K562 (cell line): Measurements from ENCODE around the gene MED19. TPM values are rescaled to one million over a fixed set of nuclear protein-coding genes. Genes with fewer than 3 reads are reported as not detected.

Experiments used
- ATAC-seq: fragments of 200-7000 bp; cut with Tn5 transposase; 3 replicates; pipeline ENCODE4 v1.9.1; 2020; ENCODE audit warnings: moderate library complexity
- BruUV-seq: library from RNA; stranded (reverse); fragments of 400-500 nt; replicated peaks from 2 replicates; lab custom pipeline; 2021; lab: Mats Ljungman, UMichigan
- CTCF ChIA-PET: fragments of 300-600 bp; formaldehyde crosslinking; extraction: SDS; loops from one replicate; lab custom pipeline; 2021; ENCODE audit warnings: low intra/inter-chr PET ratio; lab: Yijun Ruan, JAX
- POLR2A ChIA-PET: fragments of 300-600, 350-650 bp; sonication (Branson Sonifier 250); formaldehyde crosslinking; extraction: SDS; loops from one replicate; lab custom pipeline; 2021; ENCODE audit warnings: antibody characterized with exemption, inconsistent platforms; lab: Yijun Ruan, JAX
- DNase-seq, 4 experiments: peaks; one replicate each; pipeline versions ENCODE4 v3.0.0 to v3.0.0-alpha.2; 2011 to 2018; ENCODE audit warnings: low spot score in 3 of 4, mixed read lengths in 3 of 4; ENCODE audit errors: extremely low read depth in 1 of 4
- FAIRE-seq: peaks from 2 replicates; lab custom pipeline; 2011; peaks lifted over from hg19 to GRCh38; lab: Jason Lieb, UNC
- H2AFZ ChIP-seq: 2 replicates; pipeline ENCODE4 v1.6.0; 2011; ENCODE audit warnings: low read depth, low read length, control low read depth, inconsistent platforms
- H3K27ac ChIP-seq: fragments of 200-600 bp; 3 replicates; pipeline ENCODE4 v1.8.0; 2011; ENCODE audit warnings: low read depth, mild to moderate bottlenecking, control low read depth, inconsistent platforms, low read length, moderate library complexity, mixed read lengths; ENCODE audit errors: extremely low read depth
- H3K27me3 ChIP-seq, 2 experiments: fragments of 300-600 bp in 1 of 2; 2 replicates in 1 of 2; 3 replicates in 1 of 2; pipeline versions ENCODE4 v1.6.0 to v1.8.0; 2011; ENCODE audit warnings: inconsistent platforms in 2 of 2, low read length in 2 of 2, mild to moderate bottlenecking in 1 of 2, mixed read lengths in 1 of 2, moderate library complexity in 1 of 2; ENCODE audit not compliant: control insufficient read depth in 2 of 2, insufficient read depth in 2 of 2
- H3K36me3 ChIP-seq: fragments of 300-600 bp; 3 replicates; pipeline ENCODE4 v1.8.0; 2011; ENCODE audit warnings: mild to moderate bottlenecking, low read length, inconsistent platforms; ENCODE audit not compliant: control insufficient read depth, insufficient read depth
- H3K4me1 ChIP-seq, 2 experiments: fragments of 200-600 bp in 1 of 2; replicated peaks in 1 of 2; 2 replicates in 1 of 2; 3 replicates in 1 of 2; pipeline versions ENCODE4 v1.5.1 to v1.8.0; 2011; ENCODE audit warnings: inconsistent platforms in 2 of 2, low read length in 2 of 2, mild to moderate bottlenecking in 1 of 2, mixed read lengths in 1 of 2, moderate library complexity in 1 of 2; ENCODE audit not compliant: control insufficient read depth in 2 of 2, insufficient read depth in 2 of 2
- H3K4me2 ChIP-seq: 2 replicates; pipeline ENCODE4 v1.6.1; 2011; ENCODE audit warnings: low read length, control low read depth, inconsistent platforms, mixed read lengths; ENCODE audit not compliant: insufficient read depth
- H3K4me3 ChIP-seq: fragments of 200-600 bp; sonication (generic), shearing (Covaris generic); 2 replicates; pipeline ENCODE4 v1.5.1; 2016; ENCODE audit warnings: control low read depth, inconsistent platforms
- H3K79me2 ChIP-seq: fragments of 200-600 bp; 3 replicates; pipeline ENCODE4 v1.8.0; 2011; ENCODE audit warnings: low read length, inconsistent platforms; ENCODE audit not compliant: control insufficient read depth, insufficient read depth
- H3K9ac ChIP-seq, 2 experiments: 2 replicates each; pipeline versions ENCODE4 v1.6.0 to v1.6.1; 2011; ENCODE audit warnings: low read depth in 2 of 2, low read length in 2 of 2, control low read depth in 1 of 2, inconsistent platforms in 1 of 2, mild to moderate bottlenecking in 1 of 2, mixed read lengths in 1 of 2; ENCODE audit not compliant: insufficient read depth in 1 of 2
- H3K9me1 ChIP-seq: one replicate; pipeline ENCODE4 v1.6.0; 2011; ENCODE audit warnings: inconsistent platforms, mild to moderate bottlenecking, low read length, moderate library complexity; ENCODE audit not compliant: control insufficient read depth, insufficient read depth
- H3K9me3 ChIP-seq: replicated peaks from 2 replicates; pipeline ENCODE4 v1.5.1; 2011; ENCODE audit warnings: low read depth, low read length, inconsistent platforms; ENCODE audit not compliant: control insufficient read depth, insufficient read depth
- H4K20me1 ChIP-seq: replicated peaks from 2 replicates; pipeline ENCODE4 v1.6.1; 2011; ENCODE audit warnings: low read length, inconsistent platforms, mixed read lengths; ENCODE audit not compliant: control insufficient read depth, insufficient read depth
- CREB1 ChIP-seq, 2 experiments: sonication (generic) in 1 of 2; formaldehyde crosslinking in 1 of 2; IDR thresholded peaks; 2 replicates each; pipeline versions ENCODE4 v1.6.1 to v1.8.0; 2012 to 2022; ENCODE audit warnings: inconsistent platforms in 1 of 2, mild to moderate bottlenecking in 1 of 2, missing genetic modification reagents in 1 of 2, moderate library complexity in 1 of 2
- FOXJ2 ChIP-seq: fragments of 200-800 bp; sonication (Bioruptor generic); IDR thresholded peaks from 2 replicates; pipeline ENCODE4 v1.6.1; 2016; ENCODE audit warnings: missing genetic modification characterization, missing compliant biosample characterization
- FOXJ3 ChIP-seq: sonication (generic); formaldehyde crosslinking; IDR thresholded peaks from 2 replicates; pipeline ENCODE4 v1.4.0; 2020; ENCODE audit warnings: mild to moderate bottlenecking, missing genetic modification reagents
- HMG20A ChIP-seq: fragments of 450-650 bp; formaldehyde crosslinking; conservative IDR thresholded peaks from 2 replicates; pipeline ENCODE4 v1.4.0; 2020; ENCODE audit warnings: mild to moderate bottlenecking, mixed read lengths
- NBN ChIP-seq: fragments of 450-650 bp; IDR thresholded peaks from 2 replicates; pipeline ENCODE4 v1.6.1; 2016; ENCODE audit warnings: low read depth, mild to moderate bottlenecking
- POLR2A ChIP-seq: fragments of 450-650 bp; conservative IDR thresholded peaks from 2 replicates; pipeline ENCODE4 v1.6.1; 2016
- POLR2G ChIP-seq: fragments of 200-400 bp; formaldehyde crosslinking; IDR thresholded peaks from 2 replicates; pipeline ENCODE4 v1.6.1; 2017; ENCODE audit warnings: low read depth, mild to moderate bottlenecking, antibody characterized with exemption, low read length, moderate library complexity
- RBM22 ChIP-seq: fragments of 200-400 bp; formaldehyde crosslinking; IDR thresholded peaks from 2 replicates; pipeline ENCODE4 v1.6.1; 2018; ENCODE audit warnings: low read length, low read depth; ENCODE audit not compliant: poor library complexity, severe bottlenecking
- RHOXF2B ChIP-seq: fragments of 250-450 bp; sonication (Bioruptor Pico); conservative IDR thresholded peaks from 2 replicates; pipeline ENCODE4 v1.5.1; 2021
- SPI1 ChIP-seq: IDR thresholded peaks from 2 replicates; pipeline ENCODE4 v1.6.1; 2011; ENCODE audit warnings: low read depth, low read length, control low read depth, borderline replicate concordance
- TFAM ChIP-seq: fragments of 250-450 bp; sonication (Bioruptor Pico); conservative IDR thresholded peaks from 2 replicates; pipeline ENCODE4 v1.5.0; 2021; ENCODE audit warnings: mild to moderate bottlenecking, moderate library complexity
- ZC3H11A ChIP-seq: IDR thresholded peaks from 2 replicates; pipeline ENCODE4 v1.6.1; 2012; ENCODE audit warnings: low read depth, low read length, improper control_type of control experiment
- WGBS: fragments of 100-300 bp; shearing (Covaris generic); methylation state at CpG from one replicate; pipeline ENCODE4 v1.1.6; 2016; ENCODE audit warnings: low coverage, mixed read lengths; ENCODE audit not compliant: insufficient coverage; ENCODE audit errors: missing lambda C conversion rate; 5-methylcytosine and 5-hydroxymethylcytosine counted together
- in situ Hi-C: fragments of 300-500 bp; cut with MboI; formaldehyde crosslinking; loops from 4 replicates; pipeline ENCODE4 v1.15.0; 2018; ENCODE audit warnings: inconsistent platforms, mixed read lengths
- intact Hi-C: fragments of 100-400 bp; cut with micrococcal nuclease; formaldehyde crosslinking; loops from 2 replicates; pipeline ENCODE4 v1.14.2; 2022
- polyA plus RNA-seq, 8 experiments: library from polyadenylated mRNA; depleted of rRNA in 4 of 8; stranded (reverse) in 5 of 8; unstranded in 3 of 8; fragments of >200 nt; fragmentation: Nextera tagmentation in 2 of 8; fragmentation: Illumina TruSeq in 1 of 8; extraction: Ambion mirVana in 2 of 8; extraction: Trizol in 1 of 8; gene quantifications; 2 replicates each; pipeline versions ENCODE4 v1.2.1 to v1.2.3, GENCODE V29; 2011 to 2014; ENCODE audit warnings: inconsistent platforms in 1 of 8, missing spikeins in 1 of 8
- total RNA-seq, 7 experiments: library from RNA; depleted of rRNA in 6 of 7; stranded (reverse); fragments of >200 nt in 6 of 7; fragmentation: Illumina TruSeq in 2 of 7; extraction: Trizol in 2 of 7; gene quantifications; 2 replicates each; pipeline versions ENCODE4 v1.2.1 to v1.2.3, GENCODE V29; 2011 to 2021; ENCODE audit warnings: low replicate concordance in 1 of 7
- TF ChIP-seq, protein P1 (sequence below): fragments of 450-650 bp; IDR thresholded peaks from 2 replicates; pipeline ENCODE4 v1.6.1; 2018; ENCODE audit warnings: mild to moderate bottlenecking, low read depth; ENCODE audit not compliant: partially characterized antibody
- TF ChIP-seq, protein P2 (sequence below): fragments of 250-450 bp; sonication (Bioruptor Pico); IDR thresholded peaks from 2 replicates; pipeline ENCODE4 v1.8.0; 2021; ENCODE audit warnings: moderate library complexity, mild to moderate bottlenecking, inconsistent platforms
- TF ChIP-seq, protein P3 (sequence below), 3 experiments: IDR thresholded peaks in 2 of 3; conservative IDR thresholded peaks in 1 of 3; 2 replicates each; pipeline ENCODE4 v1.5.1; 2011 to 2012; ENCODE audit warnings: low read length in 3 of 3, mild to moderate bottlenecking in 3 of 3, control low read depth in 2 of 3, improper control_type of control experiment in 1 of 3, inconsistent platforms in 1 of 3, low read depth in 1 of 3, mixed read lengths in 1 of 3, moderate library complexity in 1 of 3; ENCODE audit not compliant: insufficient read depth in 2 of 3
- TF ChIP-seq, protein P4 (sequence below), 2 experiments: fragments of 450-650 bp; IDR thresholded peaks; 2 replicates each; pipeline ENCODE4 v1.6.1; 2016

The MED19 gene
- total and polyA plus RNA-seq, 9 of the 15 experiments (the other 6 are each of a cell fraction or from before 2014, with no cell fraction given): 7.3 to 23.5 (median 15.0) TPM

- Histone ChIP-seq H3K4me3 (peak overlapping the region; percentile 76), H3K4me2 (peak overlapping the region; percentile 98), H3K9me1 (no peaks in the 10 kb centered on the region), H3K36me3 (peaks cover 34% of the 10 kb centered on the region; the same call in 2 of the 3 replicates), H3K9me3 (no peaks in the 10 kb centered on the region), H3K27me3 (no peaks in the 10 kb centered on the region), H4K20me1 (no peaks in the 10 kb centered on the region), H2AFZ (peak overlapping the region; percentile 87), H3K9ac (peak overlapping the region; percentile 88 to 89), H3K79me2 (peaks cover 23% of the 10 kb centered on the region), H3K4me1 (peaks cover 2 to 11% of the 10 kb centered on the region in 2 experiments; a peak in 3 of 5 replicates), H3K27ac (peak overlapping the region; percentile 74)
- intact Hi-C loops: no loop called here
- CTCF ChIA-PET: interaction anchor here (1.0 kb wide), 1 partner anchor 199 kb away, joined by 4 read pairs; no protein-coding TSS in a partner anchor
- DNase-seq (no peak), FAIRE-seq (no peak), ATAC-seq (0 out of 3 replicates have a peak, but pooled peaks have one; percentile 3)
- in situ Hi-C loops: loop anchor here (25.0 kb wide), 1 partner anchor 854 kb away; the partner anchor contains the start of gene OR5B21
- TSS peak; percentile 83 for BruUV-seq
- POLR2A ChIA-PET: interaction anchor here (0.7 to 1.7 kb wide), 2 partner anchors 9 to 173 kb away, joined by 3 to 6 read pairs; no protein-coding TSS in a partner anchor
- 2% methylated on average over 8 of the region's 8 CpGs for WGBS
- TF ChIP-seq ZC3H11A (no peak), RHOXF2B (CRISPR knock-in tag) (no peak), FOXJ3 (CRISPR knock-in tag) (no peak), TFAM (CRISPR knock-in tag) (no peak), RBM22 (no peak), POLR2G (no peak), CREB1 (IDR thresholded peaks at IDR 0.05) (no peak), CREB1 (CRISPR knock-in tag; IDR thresholded peaks at IDR 0.05) (no peak), SPI1 (peak; percentile 47; the same call in 1 of the 2 replicates), HMG20A (CRISPR knock-in tag) (no peak), FOXJ2 (tag) (0 out of 2 replicates have a peak, but pooled peaks have one; percentile 25), POLR2A (no peak), NBN (no peak)
- TF ChIP-seq, protein P1, sequence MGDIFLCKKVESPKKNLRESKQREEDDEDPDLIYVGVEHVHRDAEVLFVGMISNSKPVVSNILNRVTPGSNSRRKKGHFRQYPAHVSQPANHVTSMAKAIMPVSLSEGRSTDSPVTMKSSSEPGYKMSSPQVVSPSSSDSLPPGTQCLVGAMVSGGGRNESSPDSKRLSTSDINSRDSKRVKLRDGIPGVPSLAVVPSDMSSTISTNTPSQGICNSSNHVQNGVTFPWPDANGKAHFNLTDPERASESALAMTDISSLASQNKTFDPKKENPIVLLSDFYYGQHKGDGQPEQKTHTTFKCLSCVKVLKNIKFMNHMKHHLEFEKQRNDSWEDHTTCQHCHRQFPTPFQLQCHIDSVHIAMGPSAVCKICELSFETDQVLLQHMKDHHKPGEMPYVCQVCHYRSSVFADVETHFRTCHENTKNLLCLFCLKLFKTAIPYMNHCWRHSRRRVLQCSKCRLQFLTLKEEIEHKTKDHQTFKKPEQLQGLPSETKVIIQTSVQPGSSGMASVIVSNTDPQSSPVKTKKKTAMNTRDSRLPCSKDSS: no peak
- TF ChIP-seq, protein P2, sequence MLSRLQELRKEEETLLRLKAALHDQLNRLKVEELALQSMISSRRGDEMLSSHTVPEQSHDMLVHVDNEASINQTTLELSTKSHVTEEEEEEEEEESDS (CRISPR knock-in tag): no peak
- TF ChIP-seq, protein P3, sequence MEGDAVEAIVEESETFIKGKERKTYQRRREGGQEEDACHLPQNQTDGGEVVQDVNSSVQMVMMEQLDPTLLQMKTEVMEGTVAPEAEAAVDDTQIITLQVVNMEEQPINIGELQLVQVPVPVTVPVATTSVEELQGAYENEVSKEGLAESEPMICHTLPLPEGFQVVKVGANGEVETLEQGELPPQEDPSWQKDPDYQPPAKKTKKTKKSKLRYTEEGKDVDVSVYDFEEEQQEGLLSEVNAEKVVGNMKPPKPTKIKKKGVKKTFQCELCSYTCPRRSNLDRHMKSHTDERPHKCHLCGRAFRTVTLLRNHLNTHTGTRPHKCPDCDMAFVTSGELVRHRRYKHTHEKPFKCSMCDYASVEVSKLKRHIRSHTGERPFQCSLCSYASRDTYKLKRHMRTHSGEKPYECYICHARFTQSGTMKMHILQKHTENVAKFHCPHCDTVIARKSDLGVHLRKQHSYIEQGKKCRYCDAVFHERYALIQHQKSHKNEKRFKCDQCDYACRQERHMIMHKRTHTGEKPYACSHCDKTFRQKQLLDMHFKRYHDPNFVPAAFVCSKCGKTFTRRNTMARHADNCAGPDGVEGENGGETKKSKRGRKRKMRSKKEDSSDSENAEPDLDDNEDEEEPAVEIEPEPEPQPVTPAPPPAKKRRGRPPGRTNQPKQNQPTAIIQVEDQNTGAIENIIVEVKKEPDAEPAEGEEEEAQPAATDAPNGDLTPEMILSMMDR (IDR thresholded peaks at IDR 0.05 in 2 of 3, conservative IDR thresholded peaks at IDR 0.05 in 1 of 3; ENCODE audit: insufficient read depth in 2 of 3, low read depth in 1 of 3, low read length in 3 of 3): no peak
- TF ChIP-seq, protein P4, sequence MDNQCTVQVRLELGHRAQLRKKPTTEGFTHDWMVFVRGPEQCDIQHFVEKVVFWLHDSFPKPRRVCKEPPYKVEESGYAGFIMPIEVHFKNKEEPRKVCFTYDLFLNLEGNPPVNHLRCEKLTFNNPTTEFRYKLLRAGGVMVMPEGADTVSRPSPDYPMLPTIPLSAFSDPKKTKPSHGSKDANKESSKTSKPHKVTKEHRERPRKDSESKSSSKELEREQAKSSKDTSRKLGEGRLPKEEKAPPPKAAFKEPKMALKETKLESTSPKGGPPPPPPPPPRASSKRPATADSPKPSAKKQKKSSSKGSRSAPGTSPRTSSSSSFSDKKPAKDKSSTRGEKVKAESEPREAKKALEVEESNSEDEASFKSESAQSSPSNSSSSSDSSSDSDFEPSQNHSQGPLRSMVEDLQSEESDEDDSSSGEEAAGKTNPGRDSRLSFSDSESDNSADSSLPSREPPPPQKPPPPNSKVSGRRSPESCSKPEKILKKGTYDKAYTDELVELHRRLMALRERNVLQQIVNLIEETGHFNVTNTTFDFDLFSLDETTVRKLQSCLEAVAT (IDR thresholded peaks at IDR 0.05): 0 out of 4 replicates have a peak, but pooled peaks of 1 of the 2 experiments have one; percentile 62
These were observed 54.0 kb downstream of the MED19 start for GRCh38 chr11:57658023-57658361.
